Lower leg skin (tissue), 4 donors: ENCODE results near the gene LCA5L. TPM values are rescaled to one million over a fixed set of nuclear protein-coding genes. Genes with fewer than 3 reads are reported as not detected.

Experiments
- DNase-seq, 2 donors: peaks; one replicate each; pipeline ENCODE4 v3.0.0-alpha.2; 2019; ENCODE audit warnings: low spot score in 2 of 2
- H3K4me3 ChIP-seq: fragments of 200-600 bp; sonication (generic); 2 replicates; pipeline ENCODE4 v1.5.1; 2017; ENCODE audit warnings: mild to moderate bottlenecking, low read depth; ENCODE audit not compliant: poor library complexity, severe bottlenecking
- POLR2A ChIP-seq, 2 donors: fragments of 450-650 bp; IDR thresholded peaks; one replicate each; pipeline ENCODE4 v1.6.1; 2016 to 2017; ENCODE audit warnings: antibody characterized with exemption in 2 of 2, mild to moderate bottlenecking in 1 of 2, moderate library complexity in 1 of 2
- WGBS, 2 donors: methylation state at CpG; one replicate each; pipeline ENCODE4 v1.1.5; 2018; 5-methylcytosine and 5-hydroxymethylcytosine counted together
- intact Hi-C: fragments of 100-400 bp; cut with DNase I; formaldehyde crosslinking; loops from one replicate; pipeline ENCODE4 v1.15.0; 2023; ENCODE audit warnings: low total_unique reads
- microRNA-seq, 2 donors: library from miRNA; unstranded; fragments of <30 nt; microRNA quantifications; one replicate each; pipeline ENCODE4, GENCODE V29; 2016; ENCODE audit warnings: borderline replicate concordance in 2 of 2, borderline number of aligned reads in 1 of 2
- total RNA-seq, 4 donors: library from RNA; depleted of rRNA; stranded (reverse); fragments of >200 nt; gene quantifications; one replicate each; pipeline ENCODE4 v1.1.0, GENCODE V29; 2016
- TF ChIP-seq, protein P1 (sequence below), 3 donors: fragments of 450-650 bp; IDR thresholded peaks; one replicate each; pipeline ENCODE4 v1.5.1; 2016; ENCODE audit warnings: antibody characterized with exemption in 3 of 3, mild to moderate bottlenecking in 3 of 3, moderate library complexity in 2 of 3

Gene LCA5L
- total RNA-seq, 4 donors from 2014 or later: 0.30 to 0.81 (median 0.79) TPM; not detected in 1

DNA sequence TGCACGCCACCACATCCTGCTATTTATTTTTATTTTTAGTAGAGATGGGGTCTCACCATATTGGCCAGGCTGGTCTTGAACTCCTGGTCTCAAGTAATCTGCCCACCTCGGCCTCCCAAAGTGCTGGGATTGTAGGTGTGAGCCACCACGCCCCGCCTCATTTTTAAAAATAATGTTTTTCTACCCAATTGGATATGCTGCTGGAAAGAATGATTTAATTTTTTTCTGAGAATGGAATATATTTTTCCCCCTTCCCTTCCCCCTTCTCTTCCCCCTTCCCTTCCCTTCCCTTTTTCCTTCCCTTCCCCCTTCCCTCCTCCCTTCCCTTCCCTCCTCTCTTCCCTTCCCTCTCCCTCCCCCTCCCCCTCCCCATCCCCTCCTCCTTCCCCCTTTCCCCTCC is 79.0 kb downstream of the LCA5L start:
- TF ChIP-seq, protein P1, sequence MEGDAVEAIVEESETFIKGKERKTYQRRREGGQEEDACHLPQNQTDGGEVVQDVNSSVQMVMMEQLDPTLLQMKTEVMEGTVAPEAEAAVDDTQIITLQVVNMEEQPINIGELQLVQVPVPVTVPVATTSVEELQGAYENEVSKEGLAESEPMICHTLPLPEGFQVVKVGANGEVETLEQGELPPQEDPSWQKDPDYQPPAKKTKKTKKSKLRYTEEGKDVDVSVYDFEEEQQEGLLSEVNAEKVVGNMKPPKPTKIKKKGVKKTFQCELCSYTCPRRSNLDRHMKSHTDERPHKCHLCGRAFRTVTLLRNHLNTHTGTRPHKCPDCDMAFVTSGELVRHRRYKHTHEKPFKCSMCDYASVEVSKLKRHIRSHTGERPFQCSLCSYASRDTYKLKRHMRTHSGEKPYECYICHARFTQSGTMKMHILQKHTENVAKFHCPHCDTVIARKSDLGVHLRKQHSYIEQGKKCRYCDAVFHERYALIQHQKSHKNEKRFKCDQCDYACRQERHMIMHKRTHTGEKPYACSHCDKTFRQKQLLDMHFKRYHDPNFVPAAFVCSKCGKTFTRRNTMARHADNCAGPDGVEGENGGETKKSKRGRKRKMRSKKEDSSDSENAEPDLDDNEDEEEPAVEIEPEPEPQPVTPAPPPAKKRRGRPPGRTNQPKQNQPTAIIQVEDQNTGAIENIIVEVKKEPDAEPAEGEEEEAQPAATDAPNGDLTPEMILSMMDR (IDR thresholded peaks at IDR 0.05): no peak
- no peak for TF ChIP-seq POLR2A (IDR thresholded peaks at IDR 0.05)

DNA sequence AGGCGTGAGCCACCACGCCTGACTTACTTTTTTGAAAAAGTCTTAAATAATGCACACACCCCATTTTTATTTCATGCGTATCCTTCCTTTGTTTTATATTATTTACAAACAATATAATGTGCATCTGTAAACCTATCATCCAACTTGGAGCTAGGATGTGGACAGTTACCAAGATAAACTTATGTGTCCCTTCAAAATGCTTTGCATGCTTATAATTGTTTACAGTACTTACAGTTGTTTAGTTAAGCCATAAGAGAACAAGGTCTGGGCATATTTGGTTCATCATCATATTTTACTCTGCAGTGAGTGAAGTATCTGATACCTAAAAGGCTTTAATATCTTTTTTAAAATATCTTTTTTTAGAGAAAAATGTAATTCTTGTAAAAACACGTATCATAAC is 80.6 kb downstream of the LCA5L start:
- no peak for TF ChIP-seq POLR2A (IDR thresholded peaks at IDR 0.05)
- TF ChIP-seq, protein P1 (IDR thresholded peaks at IDR 0.05): no peak
- 94% methylated on average over 4 of the region's 4 CpGs for WGBS, 2 donors
- H3K4me3 ChIP-seq: no peak overlapping the region
- intact Hi-C loops: no loop called here
- DNase-seq: no peak

More for the DNA sequence above, 79.0 kb downstream of the LCA5L start:
- intact Hi-C loops: no loop called here
- H3K4me3 ChIP-seq: no peak overlapping the region
- no peak for DNase-seq
- 88 to 95% methylated on average over 4 of the region's 4 CpGs for WGBS, 2 donors

DNA sequence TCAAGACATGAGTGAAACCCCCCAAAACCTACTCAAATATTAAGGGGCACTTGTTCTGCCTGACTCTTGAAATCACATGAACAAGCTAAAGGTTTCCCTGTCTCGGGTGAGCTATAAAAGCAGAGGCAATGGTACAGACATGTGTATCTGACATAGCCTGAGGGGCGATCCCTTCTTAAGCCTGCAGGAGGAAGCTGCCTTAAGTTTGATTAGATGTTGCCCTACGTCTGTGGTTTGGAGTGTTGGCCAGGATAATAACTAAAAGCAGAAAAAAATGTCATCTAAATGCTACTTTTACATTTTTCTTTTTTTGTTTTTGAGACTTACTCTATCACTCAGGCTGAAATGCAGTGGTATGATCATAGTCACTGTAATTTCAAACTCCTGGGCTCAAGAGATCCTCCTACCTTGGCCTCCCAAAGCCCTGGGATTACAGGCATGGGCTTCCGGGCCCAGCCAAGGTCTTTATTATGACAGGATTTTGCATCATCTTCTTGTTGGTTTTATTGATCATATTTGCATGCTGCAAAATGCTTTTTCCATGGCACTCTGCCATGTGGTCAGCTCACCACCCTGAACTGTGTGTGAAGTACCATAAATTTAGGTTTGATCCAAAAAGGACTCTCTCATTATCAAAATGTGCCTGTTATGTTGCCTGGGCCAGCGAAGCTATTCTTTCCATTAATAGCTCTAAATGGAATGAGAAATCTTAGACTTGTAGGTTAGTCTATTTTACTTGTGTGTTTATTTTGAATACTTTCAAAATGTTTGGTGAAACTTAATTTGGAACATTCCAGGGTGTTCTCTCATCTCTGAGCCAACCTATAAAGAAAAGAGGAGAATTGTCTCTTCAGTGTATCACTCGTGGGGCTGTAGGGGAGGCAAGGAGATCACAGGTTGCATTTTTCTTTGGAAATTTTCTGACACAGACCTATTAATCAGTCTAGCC is 81.7 kb downstream of the LCA5L start:
- no peak overlapping the region for H3K4me3 ChIP-seq
- DNase-seq: no peak
- 82% methylated on average over 6 of the region's 6 CpGs for WGBS, 2 donors
- TF ChIP-seq, protein P1 (IDR thresholded peaks at IDR 0.05): no peak
- no peak for TF ChIP-seq POLR2A (IDR thresholded peaks at IDR 0.05)
- intact Hi-C loops: no loop called here

DNA sequence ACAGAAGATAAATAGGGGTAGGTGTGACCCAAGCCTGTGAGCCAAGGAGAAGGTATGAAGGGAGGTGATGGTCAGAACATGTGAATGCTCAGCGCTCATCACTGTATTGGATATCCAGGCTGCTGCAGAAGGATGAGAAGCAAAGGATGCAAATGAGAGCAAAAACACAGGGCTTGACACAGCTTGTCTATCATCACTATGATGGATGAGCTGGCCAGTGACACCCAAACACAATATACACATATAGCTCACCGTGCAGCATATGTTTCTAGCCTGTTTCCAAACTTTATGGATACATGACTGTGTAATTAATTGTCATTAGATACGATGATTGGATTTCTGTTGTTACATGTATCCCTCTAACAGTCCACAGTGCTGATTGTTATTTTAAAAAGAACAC is 82.8 kb downstream of the LCA5L start:
- no peak for TF ChIP-seq POLR2A (IDR thresholded peaks at IDR 0.05)
- TF ChIP-seq, protein P1 (IDR thresholded peaks at IDR 0.05): no peak
- intact Hi-C loops: no loop called here
- H3K4me3 ChIP-seq: no peak overlapping the region
- 90 to 93% methylated on average over 3 of the region's 3 CpGs for WGBS, 2 donors
- DNase-seq: no peak

DNA sequence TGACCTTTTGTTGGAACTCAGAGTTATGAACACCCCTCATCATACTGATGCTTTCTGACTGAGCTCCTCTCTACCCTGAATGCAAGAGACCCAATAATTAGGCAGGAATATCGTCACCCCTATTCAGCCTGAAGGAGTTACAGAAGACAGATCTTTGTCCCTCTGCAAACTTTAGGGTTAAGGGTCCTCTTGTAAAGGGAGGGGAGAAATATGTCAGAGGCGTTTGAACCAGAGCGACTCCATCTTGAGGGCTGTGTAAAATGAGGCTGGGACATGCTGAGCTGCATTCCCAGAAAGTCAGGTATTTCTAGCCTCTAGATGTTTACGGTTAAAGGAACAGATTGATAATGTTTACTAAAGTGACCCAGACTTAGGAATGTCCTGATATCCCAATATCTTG is 86.2 kb downstream of the LCA5L start:
- WGBS, 2 donors: 83% methylated on average over 4 of the region's 4 CpGs
- TF ChIP-seq, protein P1 (IDR thresholded peaks at IDR 0.05): no peak
- no peak for TF ChIP-seq POLR2A (IDR thresholded peaks at IDR 0.05)
- H3K4me3 ChIP-seq: no peak overlapping the region
- DNase-seq: no peak
- intact Hi-C loops: no loop called here

Small RNAs within 50 kb of the gene (microRNA-seq; reads per million reads assigned to microRNA genes)
- 0.68 to 1.1 reads per million in 2 donors for gene MIR6508

Other genes starting within 250 kb of the LCA5L start
- gene BRWD1, start 132.1 kb downstream of the LCA5L start, total RNA-seq: 10 to 100 TPM; 42.2 to 57.2 (median 52.6) TPM
- 100 to 1,000 TPM; 103 to 126 (median 111) TPM for gene HMGN1, start 96.7 kb downstream of the LCA5L start, total RNA-seq
- 1 to 10 TPM in 2 of 4 donors, under 1 TPM in 1, not detected in 1; 0.74 to 3.7 (median 3.5) TPM for gene SH3BGR, start 6.2 kb upstream of the LCA5L start, total RNA-seq
- gene B3GALT5, start 167.2 kb upstream of the LCA5L start, total RNA-seq: 1 to 10 TPM in 3 of 4 donors, under 1 TPM in 1; 0.89 to 7.6 (median 4.1) TPM